ENCODE measurements around the gene ITIH4.

DNA sequence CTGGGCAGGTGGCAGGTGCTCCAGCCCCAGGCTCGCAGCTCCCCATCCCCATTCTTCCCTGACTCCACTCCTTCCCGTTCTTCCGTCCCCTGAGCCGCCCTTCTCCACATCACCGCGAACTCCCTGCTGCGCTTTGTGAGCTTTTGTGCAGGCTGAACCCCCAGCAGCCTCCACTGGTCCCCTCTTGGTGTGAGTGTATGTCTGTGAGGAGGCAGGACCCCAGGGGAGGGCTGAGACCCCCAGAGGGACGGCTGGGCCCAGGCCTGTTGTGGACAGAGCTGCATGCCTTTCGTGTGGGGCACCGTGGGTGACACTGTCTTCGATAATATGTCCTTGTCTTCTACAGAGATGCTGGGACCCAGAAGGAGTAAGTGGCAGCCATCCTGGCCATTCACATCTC, 43.2 kb downstream of the ITIH4 start:
- TF ChIP-seq CTCF (conservative IDR thresholded peaks at IDR 0.05; ENCODE audit: low read depth, low read length), result no peak
- no peak for TF ChIP-seq EZH2 (IDR thresholded peaks at IDR 0.05; ENCODE audit: low read length, unreplicated experiment)

Measured in PC-3 (cell line).